ENCODE results near the gene JAM3.

JAM3 gene

GRCh38 chr11:134155946-134156865 is 87.3 kb downstream of the JAM3 start:
- H3K4me1 ChIP-seq (ENCODE audit: control insufficient read depth, insufficient read depth, low read length, poor library complexity, severe bottlenecking), result no peaks in the 10 kb centered on the region
- DNase-seq, result no peak
- H3K9me3 ChIP-seq (ENCODE audit: control insufficient read depth, low read length), result no peaks in the 10 kb centered on the region
- H3K36me3 ChIP-seq (ENCODE audit: control insufficient read depth, insufficient read depth, low read length), result peaks cover 51% of the 10 kb centered on the region
- no peak overlapping the region for H3K27ac ChIP-seq (ENCODE audit: insufficient read depth, low read length, poor library complexity, severe bottlenecking)
- H3K27me3 ChIP-seq (replicated peaks; ENCODE audit: control insufficient read depth, insufficient read depth, low read length, poor library complexity, severe bottlenecking), result no peaks in the 10 kb centered on the region
- H3K4me3 ChIP-seq (ENCODE audit: insufficient read depth, low read depth, low read length, poor library complexity, severe bottlenecking), result no peak overlapping the region

GRCh38 chr11:134157451-134157850 is 88.6 kb downstream of the JAM3 start:
- no peak for DNase-seq
- H3K9me3 ChIP-seq (ENCODE audit: control insufficient read depth, low read length), result no peaks in the 10 kb centered on the region
- H3K27ac ChIP-seq (ENCODE audit: insufficient read depth, low read length, poor library complexity, severe bottlenecking), result no peak overlapping the region
- no peaks in the 10 kb centered on the region for H3K4me1 ChIP-seq (ENCODE audit: control insufficient read depth, insufficient read depth, low read length, poor library complexity, severe bottlenecking)
- no peaks in the 10 kb centered on the region for H3K27me3 ChIP-seq (replicated peaks; ENCODE audit: control insufficient read depth, insufficient read depth, low read length, poor library complexity, severe bottlenecking)
- peaks cover 60% of the 10 kb centered on the region for H3K36me3 ChIP-seq (ENCODE audit: control insufficient read depth, insufficient read depth, low read length)
- H3K4me3 ChIP-seq (ENCODE audit: insufficient read depth, low read depth, low read length, poor library complexity, severe bottlenecking), result no peak overlapping the region

GRCh38 chr11:134158023-134158422 is 89.2 kb downstream of the JAM3 start:
- no peak for DNase-seq
- Histone ChIP-seq H3K27me3 (replicated peaks; ENCODE audit: control insufficient read depth, insufficient read depth, low read length, poor library complexity, severe bottlenecking) (no peaks in the 10 kb centered on the region), H3K36me3 (ENCODE audit: control insufficient read depth, insufficient read depth, low read length) (peaks cover 60% of the 10 kb centered on the region), H3K4me3 (ENCODE audit: insufficient read depth, low read depth, low read length, poor library complexity, severe bottlenecking) (no peak overlapping the region), H3K4me1 (ENCODE audit: control insufficient read depth, insufficient read depth, low read length, poor library complexity, severe bottlenecking) (no peaks in the 10 kb centered on the region), H3K9me3 (ENCODE audit: control insufficient read depth, low read length) (no peaks in the 10 kb centered on the region), H3K27ac (ENCODE audit: insufficient read depth, low read length, poor library complexity, severe bottlenecking) (no peak overlapping the region)

- Histone ChIP-seq H3K4me3 (ENCODE audit: insufficient read depth, low read depth, low read length, poor library complexity, severe bottlenecking) (no peak overlapping the region), H3K36me3 (ENCODE audit: control insufficient read depth, insufficient read depth, low read length) (peaks cover 52% of the 10 kb centered on the region), H3K27me3 (replicated peaks; ENCODE audit: control insufficient read depth, insufficient read depth, low read length, poor library complexity, severe bottlenecking) (no peaks in the 10 kb centered on the region), H3K9me3 (ENCODE audit: control insufficient read depth, low read length) (no peaks in the 10 kb centered on the region), H3K27ac (ENCODE audit: insufficient read depth, low read length, poor library complexity, severe bottlenecking) (no peak overlapping the region), H3K4me1 (ENCODE audit: control insufficient read depth, insufficient read depth, low read length, poor library complexity, severe bottlenecking) (no peaks in the 10 kb centered on the region)
- no peak for DNase-seq
Measured at GRCh38 chr11:134159652-134160051, 90.8 kb downstream of the JAM3 start.

- Histone ChIP-seq H3K4me3 (ENCODE audit: insufficient read depth, low read depth, low read length, poor library complexity, severe bottlenecking) (no peak overlapping the region), H3K36me3 (ENCODE audit: control insufficient read depth, insufficient read depth, low read length) (peaks cover 42% of the 10 kb centered on the region)
- no peak for DNase-seq
Measured at GRCh38 chr11:134164490-134165370, 95.9 kb downstream of the JAM3 start.

GRCh38 chr11:134170177-134170918 is 101.5 kb downstream of the JAM3 start:
- Histone ChIP-seq H3K9me3 (ENCODE audit: control insufficient read depth, low read length) (no peaks in the 10 kb centered on the region), H3K4me3 (ENCODE audit: insufficient read depth, low read depth, low read length, poor library complexity, severe bottlenecking) (no peak overlapping the region), H3K27me3 (replicated peaks; ENCODE audit: control insufficient read depth, insufficient read depth, low read length, poor library complexity, severe bottlenecking) (no peaks in the 10 kb centered on the region), H3K27ac (ENCODE audit: insufficient read depth, low read length, poor library complexity, severe bottlenecking) (no peak overlapping the region), H3K36me3 (ENCODE audit: control insufficient read depth, insufficient read depth, low read length) (peaks cover 37% of the 10 kb centered on the region), H3K4me1 (ENCODE audit: control insufficient read depth, insufficient read depth, low read length, poor library complexity, severe bottlenecking) (no peaks in the 10 kb centered on the region)
- no peak for DNase-seq

More at GRCh38 chr11:134164490-134165370, 95.9 kb downstream of the JAM3 start:
- Histone ChIP-seq H3K4me1 (ENCODE audit: control insufficient read depth, insufficient read depth, low read length, poor library complexity, severe bottlenecking) (no peaks in the 10 kb centered on the region), H3K27me3 (replicated peaks; ENCODE audit: control insufficient read depth, insufficient read depth, low read length, poor library complexity, severe bottlenecking) (no peaks in the 10 kb centered on the region), H3K27ac (ENCODE audit: insufficient read depth, low read length, poor library complexity, severe bottlenecking) (no peak overlapping the region), H3K9me3 (ENCODE audit: control insufficient read depth, low read length) (no peaks in the 10 kb centered on the region)

GRCh38 chr11:134170919-134171281 is 102.0 kb downstream of the JAM3 start:
- DNase-seq, result no peak
- Histone ChIP-seq H3K36me3 (ENCODE audit: control insufficient read depth, insufficient read depth, low read length) (peaks cover 42% of the 10 kb centered on the region), H3K4me1 (ENCODE audit: control insufficient read depth, insufficient read depth, low read length, poor library complexity, severe bottlenecking) (no peaks in the 10 kb centered on the region), H3K9me3 (ENCODE audit: control insufficient read depth, low read length) (no peaks in the 10 kb centered on the region), H3K27ac (ENCODE audit: insufficient read depth, low read length, poor library complexity, severe bottlenecking) (no peak overlapping the region), H3K4me3 (ENCODE audit: insufficient read depth, low read depth, low read length, poor library complexity, severe bottlenecking) (no peak overlapping the region), H3K27me3 (replicated peaks; ENCODE audit: control insufficient read depth, insufficient read depth, low read length, poor library complexity, severe bottlenecking) (no peaks in the 10 kb centered on the region)

GRCh38 chr11:134171951-134172350 is 103.1 kb downstream of the JAM3 start:
- Histone ChIP-seq H3K4me3 (ENCODE audit: insufficient read depth, low read depth, low read length, poor library complexity, severe bottlenecking) (no peak overlapping the region), H3K27me3 (replicated peaks; ENCODE audit: control insufficient read depth, insufficient read depth, low read length, poor library complexity, severe bottlenecking) (no peaks in the 10 kb centered on the region), H3K9me3 (ENCODE audit: control insufficient read depth, low read length) (no peaks in the 10 kb centered on the region), H3K4me1 (ENCODE audit: control insufficient read depth, insufficient read depth, low read length, poor library complexity, severe bottlenecking) (no peaks in the 10 kb centered on the region), H3K36me3 (ENCODE audit: control insufficient read depth, insufficient read depth, low read length) (peaks cover 52% of the 10 kb centered on the region), H3K27ac (ENCODE audit: insufficient read depth, low read length, poor library complexity, severe bottlenecking) (no peak overlapping the region)
- no peak for DNase-seq

- no peak for DNase-seq
- peaks cover 49% of the 10 kb centered on the region for H3K36me3 ChIP-seq (ENCODE audit: control insufficient read depth, insufficient read depth, low read length)
- no peaks in the 10 kb centered on the region for H3K4me1 ChIP-seq (ENCODE audit: control insufficient read depth, insufficient read depth, low read length, poor library complexity, severe bottlenecking)
- H3K9me3 ChIP-seq (ENCODE audit: control insufficient read depth, low read length), result no peaks in the 10 kb centered on the region
- H3K27ac ChIP-seq (ENCODE audit: insufficient read depth, low read length, poor library complexity, severe bottlenecking), result no peak overlapping the region
- H3K4me3 ChIP-seq (ENCODE audit: insufficient read depth, low read depth, low read length, poor library complexity, severe bottlenecking), result no peak overlapping the region
- no peaks in the 10 kb centered on the region for H3K27me3 ChIP-seq (replicated peaks; ENCODE audit: control insufficient read depth, insufficient read depth, low read length, poor library complexity, severe bottlenecking)
Measured at GRCh38 chr11:134173296-134173695, 104.4 kb downstream of the JAM3 start.
